Subcutaneous abdominal adipose tissue (tissue), 5 donors: ENCODE measurements around the gene PCSK6.

ENCODE experiments used
- H3K27ac ChIP-seq: one replicate; pipeline ENCODE4 v1.7.0; 2013; ENCODE audit warnings: low read depth, mild to moderate bottlenecking, inconsistent platforms, low read length, moderate library complexity
- H3K27me3 ChIP-seq, 5 donors: one replicate each; pipeline ENCODE4 v1.7.0; 2013; ENCODE audit warnings: low read length in 5 of 5, inconsistent platforms in 1 of 5; ENCODE audit not compliant: control insufficient read depth in 5 of 5, insufficient read depth in 4 of 5
- H3K36me3 ChIP-seq, 5 donors: one replicate each; pipeline ENCODE4 v1.7.0; 2013; ENCODE audit warnings: low read length in 5 of 5; ENCODE audit not compliant: control insufficient read depth in 5 of 5, insufficient read depth in 5 of 5
- H3K4me1 ChIP-seq, 5 donors: one replicate each; pipeline ENCODE4 v1.7.0; 2013; ENCODE audit warnings: low read length in 5 of 5, mild to moderate bottlenecking in 3 of 5, moderate library complexity in 1 of 5; ENCODE audit not compliant: control insufficient read depth in 5 of 5, insufficient read depth in 5 of 5
- H3K4me3 ChIP-seq, 5 donors: one replicate each; pipeline ENCODE4 v1.7.0; 2013; ENCODE audit warnings: low read length in 5 of 5, low read depth in 1 of 5
- H3K9ac ChIP-seq, 5 donors: one replicate each; pipeline ENCODE4 v1.7.0; 2013; ENCODE audit warnings: low read length in 5 of 5, mild to moderate bottlenecking in 4 of 5, moderate library complexity in 3 of 5
- H3K9me3 ChIP-seq, 5 donors: one replicate each; pipeline ENCODE4 v1.7.0; 2013; ENCODE audit warnings: low read length in 5 of 5; ENCODE audit not compliant: control insufficient read depth in 5 of 5
- donor health status: healthy.
- donor health status: healthy.
- donor health status: healthy.
- donor health status: healthy.
- donor health status: healthy.

Gene PCSK6

DNA sequence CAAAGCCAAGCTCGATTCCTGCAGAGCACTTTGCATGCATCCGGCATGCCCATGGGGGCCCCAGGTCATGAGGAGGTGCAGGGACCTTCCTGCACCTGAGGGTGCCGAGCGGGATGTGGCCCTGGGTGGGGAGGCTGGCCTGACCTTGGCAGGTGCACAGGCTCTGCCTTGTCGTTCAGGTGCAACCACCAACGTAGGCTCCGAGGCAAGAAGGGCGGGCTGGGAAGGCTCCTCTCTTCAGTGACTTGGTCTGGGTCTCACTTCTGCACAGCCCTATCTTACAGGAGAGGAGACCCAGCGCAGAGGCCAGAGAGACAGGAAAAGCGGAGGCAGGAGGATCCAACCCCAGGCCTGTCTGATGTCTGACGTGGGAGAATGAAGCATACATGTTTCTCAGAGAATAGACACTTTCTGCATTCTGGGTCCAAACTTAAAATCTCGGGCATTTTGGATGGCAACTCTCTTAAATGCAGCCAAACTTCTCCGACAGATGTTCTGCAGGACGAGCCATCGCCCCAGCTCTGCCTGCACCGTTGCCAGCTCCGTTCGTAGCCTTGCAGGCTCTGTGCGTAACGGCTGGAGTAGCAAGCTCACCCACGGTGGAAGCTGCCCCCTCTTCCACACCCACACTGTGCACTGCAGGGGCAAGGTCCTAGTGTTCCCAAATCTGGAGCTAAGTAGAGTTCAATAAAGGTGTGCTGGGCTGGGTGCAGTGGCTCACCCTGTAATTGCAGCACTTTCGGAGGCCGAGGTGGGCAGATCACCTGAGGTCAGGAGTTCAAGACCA lies 133.6 kb downstream of the PCSK6 start:
- Histone ChIP-seq H3K9ac (no peak overlapping the region), H3K27ac (no peak overlapping the region), H3K4me3 (no peak overlapping the region), H3K36me3 (no peaks in the 10 kb centered on the region), H3K4me1 (no peaks in the 10 kb centered on the region), H3K9me3 (no peaks in the 10 kb centered on the region), H3K27me3 (peaks cover 0 to 3% (median 0%) of the 10 kb centered on the region in 5 donors)

DNA sequence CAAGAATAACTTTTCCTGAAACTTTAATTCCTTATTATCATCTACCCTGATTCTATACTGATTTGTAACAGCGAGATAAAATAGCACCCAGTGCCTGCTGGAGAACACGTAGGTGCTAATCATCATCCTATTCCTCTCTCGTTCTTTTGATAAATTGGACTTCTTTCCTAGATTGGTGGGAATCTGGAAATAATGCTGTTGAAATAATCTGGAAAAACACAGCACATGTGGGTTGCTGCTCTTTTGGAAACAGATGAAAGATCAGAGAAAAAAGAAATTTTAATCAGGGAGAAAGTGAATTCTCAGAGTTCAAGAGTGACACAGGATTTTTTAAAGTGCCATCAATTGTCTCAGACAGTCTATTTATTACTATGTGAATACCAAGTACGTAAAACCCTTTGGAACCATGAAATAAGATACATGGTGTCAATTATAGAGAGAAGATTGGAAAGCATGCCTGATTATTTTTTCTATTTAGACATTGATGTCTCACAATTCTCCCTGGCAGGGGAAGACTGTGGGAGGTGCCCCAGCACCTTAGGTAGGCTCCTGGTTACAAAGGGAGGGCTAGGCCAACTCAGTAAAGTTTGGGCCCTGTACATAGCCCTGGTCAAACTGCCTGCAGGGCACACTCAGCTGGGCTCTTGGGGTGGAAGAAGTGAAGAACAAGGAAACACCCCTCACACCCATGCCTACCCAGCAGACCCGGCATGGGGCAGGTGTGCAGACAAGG lies 134.4 kb downstream of the PCSK6 start:
- Histone ChIP-seq H3K4me3 (no peak overlapping the region), H3K36me3 (no peaks in the 10 kb centered on the region), H3K27ac (no peak overlapping the region), H3K4me1 (no peaks in the 10 kb centered on the region), H3K9ac (no peak overlapping the region), H3K27me3 (peaks cover 0 to 3% (median 0%) of the 10 kb centered on the region in 5 donors), H3K9me3 (no peaks in the 10 kb centered on the region)

DNA sequence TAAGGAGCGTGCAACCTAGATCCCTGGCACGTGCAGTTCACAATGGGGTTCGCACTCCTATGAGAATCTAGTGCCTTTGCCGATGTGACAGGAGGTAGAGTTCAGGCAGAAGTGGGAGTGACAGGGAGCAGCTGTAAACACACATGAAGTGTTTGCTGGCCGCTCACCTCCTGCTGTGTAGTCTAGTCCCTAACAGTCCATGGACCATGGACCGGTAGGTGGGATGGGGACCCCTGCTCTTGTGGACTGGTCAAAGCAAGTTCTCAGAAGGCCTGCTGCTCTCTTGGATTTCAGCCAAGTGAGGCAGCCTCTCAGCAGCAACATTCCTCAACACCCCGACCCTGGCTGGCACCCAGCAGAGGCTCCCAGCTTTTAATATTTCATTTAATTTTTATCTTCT lies 136.3 kb downstream of the PCSK6 start:
- Histone ChIP-seq H3K4me1 (peaks cover 0 to 3% (median 0%) of the 10 kb centered on the region in 5 donors), H3K9me3 (no peaks in the 10 kb centered on the region), H3K9ac (no peak overlapping the region), H3K4me3 (no peak overlapping the region), H3K36me3 (no peaks in the 10 kb centered on the region), H3K27ac (no peak overlapping the region), H3K27me3 (peaks cover 0 to 4% (median 2%) of the 10 kb centered on the region in 5 donors)

DNA sequence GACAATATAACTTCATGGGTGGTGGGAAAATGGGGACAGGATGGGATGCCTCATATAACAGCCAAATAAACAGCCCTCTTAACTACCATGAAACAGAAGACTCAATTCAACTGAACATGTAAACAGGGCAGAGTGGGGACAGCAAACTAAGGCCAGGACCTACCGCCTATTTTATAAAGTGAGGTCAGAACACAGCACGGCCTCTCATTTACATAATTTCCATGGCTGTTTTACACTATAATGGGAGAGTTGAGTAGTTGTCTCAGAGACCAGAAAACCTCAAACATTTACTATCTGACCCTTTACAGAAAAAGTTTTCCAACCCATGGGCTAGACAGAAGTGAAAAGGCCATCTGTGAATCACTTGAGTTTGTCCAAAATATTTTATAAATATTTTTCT lies 137.8 kb downstream of the PCSK6 start:
- H3K4me1 ChIP-seq = peaks cover 0 to 3% (median 0%) of the 10 kb centered on the region in 5 donors
- no peaks in the 10 kb centered on the region for H3K36me3 ChIP-seq
- no peak overlapping the region for H3K9ac ChIP-seq
- H3K9me3 ChIP-seq = no peaks in the 10 kb centered on the region
- H3K27ac ChIP-seq = no peak overlapping the region
- H3K27me3 ChIP-seq = peaks cover 0 to 9% (median 2%) of the 10 kb centered on the region in 5 donors
- H3K4me3 ChIP-seq = no peak overlapping the region

DNA sequence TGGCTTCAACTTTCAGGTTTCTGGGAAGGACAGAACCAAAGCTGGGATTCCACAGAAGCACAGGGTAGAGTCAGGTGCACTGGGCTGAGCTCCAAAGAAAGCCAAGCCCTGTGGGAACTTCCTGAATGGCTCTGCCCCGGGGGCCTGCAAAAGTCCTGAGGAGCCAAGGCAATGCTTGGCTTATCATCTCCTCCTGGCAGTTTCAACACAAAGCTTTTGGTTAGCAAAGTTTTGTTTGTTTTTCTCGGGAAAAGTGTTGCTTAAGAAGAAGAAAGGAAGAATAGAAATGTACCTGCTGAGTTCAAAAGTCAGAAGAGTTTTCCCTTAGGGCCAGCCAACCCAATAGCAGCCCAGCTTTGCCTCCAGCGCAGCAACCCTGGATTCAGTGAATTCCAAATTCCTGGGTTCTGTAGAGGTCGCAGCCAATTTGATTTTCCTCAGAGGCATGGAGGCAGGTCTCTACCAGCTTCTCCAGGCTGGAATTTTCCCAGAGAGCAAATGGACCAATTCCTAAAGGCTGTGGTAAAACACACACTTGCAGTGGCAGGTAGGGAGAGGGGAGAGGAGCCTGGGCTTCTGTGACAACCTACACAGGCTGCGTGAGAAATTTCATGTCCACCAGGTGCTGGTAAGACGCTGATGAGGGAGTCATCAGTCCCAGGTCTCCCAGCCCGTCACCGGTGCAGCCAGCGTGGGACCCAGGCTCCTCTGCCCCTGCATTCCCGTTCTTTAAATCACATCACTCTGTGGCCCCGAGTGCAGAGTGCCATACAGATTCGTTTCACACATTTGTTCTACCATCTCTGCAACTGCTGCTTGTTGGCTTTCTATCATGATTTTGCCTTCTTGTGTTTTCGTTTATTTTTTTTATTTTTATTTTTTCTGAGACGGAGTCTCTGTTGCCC lies 140.2 kb downstream of the PCSK6 start:
- Histone ChIP-seq H3K27me3 (peaks cover 0 to 9% (median 2%) of the 10 kb centered on the region in 5 donors), H3K36me3 (no peaks in the 10 kb centered on the region), H3K4me3 (no peak overlapping the region), H3K9me3 (no peaks in the 10 kb centered on the region), H3K4me1 (peaks cover 0 to 3% (median 0%) of the 10 kb centered on the region in 5 donors), H3K27ac (no peak overlapping the region), H3K9ac (peak overlapping the region in 1 of 5 donors; percentile 59)

DNA sequence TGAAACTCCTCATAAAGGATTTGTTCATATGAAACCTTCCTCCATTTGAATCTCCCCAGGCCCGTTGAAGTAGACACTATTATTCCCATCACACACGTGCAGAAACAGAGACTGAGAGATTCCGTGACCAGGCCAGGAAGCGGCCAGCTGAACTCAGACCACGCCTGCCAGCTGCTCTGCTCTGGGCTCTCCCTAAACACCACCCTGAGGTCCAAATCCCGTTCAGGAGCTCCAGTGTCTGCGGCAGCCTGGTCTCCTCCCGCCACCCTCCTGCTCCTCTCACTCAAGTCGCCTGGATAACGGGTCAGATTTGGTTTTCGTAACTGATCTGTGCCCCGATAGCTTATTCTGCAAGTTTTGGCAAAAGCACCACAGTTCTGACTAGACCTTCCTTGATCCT lies 140.9 kb downstream of the PCSK6 start:
- Histone ChIP-seq H3K9ac (no peak overlapping the region), H3K27me3 (peaks cover 0 to 9% (median 0%) of the 10 kb centered on the region in 5 donors), H3K36me3 (no peaks in the 10 kb centered on the region), H3K9me3 (no peaks in the 10 kb centered on the region), H3K4me1 (peaks cover 0 to 3% (median 0%) of the 10 kb centered on the region in 5 donors), H3K4me3 (no peak overlapping the region), H3K27ac (no peak overlapping the region)

DNA sequence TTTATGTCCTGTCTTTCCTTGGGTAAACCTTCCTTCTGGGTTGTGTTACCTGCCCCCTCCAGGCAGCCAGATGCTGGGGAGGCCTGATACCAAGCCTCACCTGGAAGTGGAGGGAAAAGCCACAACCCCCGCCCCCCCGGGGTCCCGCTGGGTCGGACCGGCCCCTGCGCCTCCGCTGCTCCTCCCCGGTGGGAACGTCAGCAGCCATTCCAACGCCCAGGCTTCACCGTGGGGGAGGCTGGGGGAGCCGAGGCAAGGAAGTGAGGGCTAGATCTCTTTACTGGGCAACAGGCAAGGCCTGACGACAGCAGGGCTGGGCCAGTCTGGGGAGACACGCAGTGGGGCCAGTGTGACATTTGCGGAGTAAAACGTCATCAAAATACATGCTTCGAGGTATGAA lies 141.5 kb downstream of the PCSK6 start:
- no peaks in the 10 kb centered on the region for H3K36me3 ChIP-seq
- H3K4me1 ChIP-seq = peaks cover 0 to 3% (median 0%) of the 10 kb centered on the region in 5 donors
- no peak overlapping the region for H3K4me3 ChIP-seq
- H3K27me3 ChIP-seq = peaks cover 0 to 9% (median 0%) of the 10 kb centered on the region in 5 donors
- no peaks in the 10 kb centered on the region for H3K9me3 ChIP-seq
- no peak overlapping the region for H3K9ac ChIP-seq
- H3K27ac ChIP-seq = no peak overlapping the region

DNA sequence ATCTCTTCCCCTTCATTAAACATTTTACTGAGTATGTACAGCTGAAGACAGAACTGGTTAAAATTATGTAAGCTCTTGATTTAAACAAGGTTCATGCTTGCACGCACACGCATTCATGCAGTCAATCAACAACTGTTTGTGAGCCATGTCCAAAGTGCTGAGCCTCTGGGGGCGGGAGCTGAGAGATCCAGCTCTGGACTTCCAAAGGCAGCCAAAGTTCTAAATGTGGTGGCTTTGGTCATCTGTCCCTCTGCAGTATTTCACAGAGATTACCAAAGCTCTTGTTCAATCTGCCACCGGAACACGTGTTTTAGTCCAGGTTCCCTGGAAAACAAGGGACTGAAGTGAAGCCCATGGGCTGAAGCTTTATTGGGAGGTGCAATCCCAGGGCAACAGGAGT lies 142.1 kb downstream of the PCSK6 start:
- Histone ChIP-seq H3K4me1 (peaks cover 0 to 3% (median 0%) of the 10 kb centered on the region in 5 donors), H3K27ac (no peak overlapping the region), H3K36me3 (no peaks in the 10 kb centered on the region), H3K4me3 (no peak overlapping the region), H3K27me3 (peaks cover 0 to 9% (median 0%) of the 10 kb centered on the region in 5 donors), H3K9ac (no peak overlapping the region), H3K9me3 (no peaks in the 10 kb centered on the region)

DNA sequence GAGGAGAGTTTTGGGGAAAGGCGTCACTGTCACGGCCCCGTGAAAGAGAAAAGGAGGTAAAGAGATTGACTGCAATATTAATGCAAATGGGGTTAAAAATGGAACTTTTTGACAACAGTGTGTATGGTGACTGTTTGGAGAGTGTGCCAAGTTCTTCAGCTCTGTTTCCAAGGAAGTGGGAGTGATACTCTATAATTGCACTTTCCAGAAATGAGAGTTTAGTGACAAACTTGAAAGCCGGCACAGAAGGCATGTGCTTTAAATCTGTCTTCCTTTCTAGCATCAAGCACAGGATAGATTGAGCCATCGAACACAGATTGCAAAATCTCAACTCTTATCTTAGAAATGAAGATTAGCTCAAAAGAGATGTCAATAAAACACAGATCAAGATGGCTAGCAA lies 142.6 kb downstream of the PCSK6 start:
- no peak overlapping the region for H3K9ac ChIP-seq
- H3K27me3 ChIP-seq = peaks cover 0 to 9% (median 0%) of the 10 kb centered on the region in 5 donors
- H3K9me3 ChIP-seq = no peaks in the 10 kb centered on the region
- H3K4me1 ChIP-seq = peaks cover 0 to 3% (median 0%) of the 10 kb centered on the region in 5 donors
- H3K36me3 ChIP-seq = no peaks in the 10 kb centered on the region
- no peak overlapping the region for H3K4me3 ChIP-seq
- H3K27ac ChIP-seq = no peak overlapping the region
